BLaER1 treated with 17β-estradiol and CSF1 and Interleukin-3, amounts not matched to agents 10 nM and 100 nM (cell line): ENCODE results near the gene CENPH.
"Not testable (repeated sequence)": the region's sequence is repeated elsewhere in the genome, so short reads cannot be mapped to it uniquely, and the experiment has no call there.

Experiments used
- H3K27ac ChIP-seq, 11 experiments: shearing (Covaris generic); formaldehyde crosslinking; 2 replicates each; pipeline ENCODE4 v1.8.1; 2022
- H3K27me3 ChIP-seq, 11 experiments: shearing (Covaris generic); formaldehyde crosslinking; 2 replicates each; pipeline ENCODE4 v1.8.1; 2022
- H3K36me3 ChIP-seq, 11 experiments: shearing (Covaris generic); formaldehyde crosslinking; 2 replicates each; pipeline ENCODE4 v1.8.1; 2022
- H3K4me1 ChIP-seq, 10 experiments: shearing (Covaris generic); formaldehyde crosslinking; 2 replicates each; pipeline ENCODE4 v1.8.1; 2022
- H3K4me2 ChIP-seq, 11 experiments: shearing (Covaris generic); formaldehyde crosslinking; 2 replicates each; pipeline ENCODE4 v1.8.1; 2022
- H3K4me3 ChIP-seq, 10 experiments: shearing (Covaris generic); formaldehyde crosslinking; 2 replicates each; pipeline ENCODE4 v1.8.1; 2022
- H3K9ac ChIP-seq, 11 experiments: shearing (Covaris generic); formaldehyde crosslinking; 2 replicates each; pipeline ENCODE4 v1.8.1; 2022
- H3K9me3 ChIP-seq, 11 experiments: shearing (Covaris generic); formaldehyde crosslinking; replicated peaks in 1 of 11; 2 replicates each; pipeline ENCODE4 v1.8.1; 2022
- H4K20me1 ChIP-seq, 11 experiments: shearing (Covaris generic); formaldehyde crosslinking; 2 replicates each; pipeline ENCODE4 v1.8.1; 2022
- Cebpa-rat ChIP-seq, 11 experiments: shearing (Covaris generic); IDR thresholded peaks; 2 replicates each; pipeline ENCODE4 v1.8.1; 2022

Gene CENPH

GRCh38 chr5:69252437-69252836 is 63.1 kb downstream of the CENPH start:
- no peak overlapping the region for H3K9ac ChIP-seq
- H3K27me3 ChIP-seq, result no peaks in the 10 kb centered on the region
- no peak overlapping the region for H3K27ac ChIP-seq
- H4K20me1 ChIP-seq, result peaks cover 0 to 36% (median 13%) of the 10 kb centered on the region in 11 experiments; a peak in 14 of 22 replicates
- H3K4me1 ChIP-seq, result peaks cover 0 to 12% (median 10%) of the 10 kb centered on the region in 10 experiments; a peak in 14 of 20 replicates
- no peak overlapping the region for H3K4me3 ChIP-seq
- H3K4me2 ChIP-seq, result no peak overlapping the region
- peaks cover 9 to 19% (median 14%) of the 10 kb centered on the region in 11 experiments; a peak in 20 of 22 replicates for H3K9me3 ChIP-seq
- TF ChIP-seq Cebpa-rat (IDR thresholded peaks at IDR 0.05), result no peak
- H3K36me3 ChIP-seq, result peaks cover 31 to 96% (median 53%) of the 10 kb centered on the region in 11 experiments

- H4K20me1 ChIP-seq, result peaks cover 0 to 29% (median 3%) of the 10 kb centered on the region in 11 experiments; a peak in 10 of 22 replicates
- peaks cover 37 to 98% (median 63%) of the 10 kb centered on the region in 11 experiments for H3K36me3 ChIP-seq
- H3K9me3 ChIP-seq, H3K9ac ChIP-seq, H3K4me3 ChIP-seq, H3K27me3 ChIP-seq, H3K27ac ChIP-seq, H3K4me2 ChIP-seq: not testable (repeated sequence)
- H3K4me1 ChIP-seq, result peaks cover 0 to 18% (median 14%) of the 10 kb centered on the region in 10 experiments; a peak in 14 of 20 replicates
Measured at GRCh38 chr5:69255940-69256339, 66.6 kb downstream of the CENPH start.

- H3K36me3 ChIP-seq, result peaks cover 47 to 99% (median 72%) of the 10 kb centered on the region in 11 experiments
- H3K27ac ChIP-seq, result no peak overlapping the region
- peaks cover 0 to 12% (median 0%) of the 10 kb centered on the region in 11 experiments; a peak in 2 of 22 replicates for H4K20me1 ChIP-seq
- no peak for TF ChIP-seq Cebpa-rat (IDR thresholded peaks at IDR 0.05)
- no peaks in the 10 kb centered on the region for H3K27me3 ChIP-seq
- no peaks in the 10 kb centered on the region for H3K9me3 ChIP-seq
- H3K4me2 ChIP-seq, result peak overlapping the region in 8 of 11 experiments; percentile 46 to 63 (median 50); a peak in 16 of 22 replicates
- peaks cover 0 to 18% (median 14%) of the 10 kb centered on the region in 10 experiments; a peak in 14 of 20 replicates for H3K4me1 ChIP-seq
- no peak overlapping the region for H3K9ac ChIP-seq
- H3K4me3 ChIP-seq, result no peak overlapping the region
Measured at GRCh38 chr5:69257577-69257976, 68.2 kb downstream of the CENPH start.
